PC-3 (cell line): ENCODE data around the gene ZNF575. TPM values are rescaled to one million over a fixed set of nuclear protein-coding genes. Genes with fewer than 3 reads are reported as not detected.

Experiments used
- ATAC-seq: fragments of 200-7000 bp; cut with Tn5 transposase; 2 replicates; pipeline ENCODE4 v1.9.1; 2020; ENCODE audit warnings: mild to moderate bottlenecking, moderate library complexity
- BruUV-seq: library from RNA; stranded (reverse); fragments of 400-500 nt; replicated peaks from 2 replicates; lab custom pipeline; 2021; lab: Mats Ljungman, UMichigan
- CTCF ChIA-PET: fragments of 300-600 bp; sonication (Branson Sonifier 250); formaldehyde crosslinking; loops from one replicate; lab custom pipeline; 2022; ENCODE audit warnings: antibody characterized with exemption; lab: Charles Lee
- POLR2A ChIA-PET: fragments of 300-600 bp; sonication (Branson Sonifier 250); formaldehyde crosslinking; loops from one replicate; lab custom pipeline; 2022; ENCODE audit warnings: antibody characterized with exemption; ENCODE audit not compliant: unreplicated experiment; lab: Charles Lee
- DNase-seq: peaks from one replicate; pipeline ENCODE4 v3.0.0-alpha.2; 2015
- H2AFZ ChIP-seq: fragments of 300-600 bp; sonication (generic); 2 replicates; pipeline ENCODE4 v1.6.0; 2016; ENCODE audit warnings: antibody characterized with exemption, low read length
- H3F3A ChIP-seq: fragments of 300-600 bp; sonication (generic); one replicate; pipeline ENCODE4 v1.6.0; 2017; ENCODE audit warnings: antibody characterized with exemption, low read length, control low read depth, mild to moderate bottlenecking; ENCODE audit not compliant: unreplicated experiment
- H3K27ac ChIP-seq: fragments of 300-600 bp; sonication (generic); 2 replicates; pipeline ENCODE4 v1.5.1; 2016; ENCODE audit warnings: mild to moderate bottlenecking, low read length
- H3K27me3 ChIP-seq: fragments of 300-600 bp; sonication (generic); 2 replicates; pipeline ENCODE4 v1.6.1; 2016; ENCODE audit warnings: low read length, mixed read lengths
- H3K36me3 ChIP-seq: fragments of 300-600 bp; sonication (generic); 2 replicates; pipeline ENCODE4 v1.6.1; 2016; ENCODE audit warnings: low read depth, mixed run types, low read length, mixed read lengths
- H3K4me1 ChIP-seq: fragments of 300-600 bp; sonication (generic); 2 replicates; pipeline ENCODE4 v1.5.1; 2016; ENCODE audit warnings: low read length; ENCODE audit not compliant: insufficient read depth
- H3K4me2 ChIP-seq: fragments of 300-600 bp; sonication (generic); 2 replicates; pipeline ENCODE4 v1.6.0; 2016; ENCODE audit warnings: low read length
- H3K4me3 ChIP-seq: fragments of 300-600 bp; sonication (generic); 2 replicates; pipeline ENCODE4 v1.5.1; 2016; ENCODE audit warnings: mild to moderate bottlenecking, low read length, mixed read lengths
- H3K79me2 ChIP-seq: fragments of 300-600 bp; sonication (generic); 2 replicates; pipeline ENCODE4 v1.6.1; 2017; ENCODE audit warnings: low read length, mixed read lengths
- H3K9ac ChIP-seq: fragments of 300-600 bp; sonication (generic); 2 replicates; pipeline ENCODE4 v1.6.0; 2016; ENCODE audit warnings: mild to moderate bottlenecking, low read length
- H3K9me2 ChIP-seq: fragments of 300-600 bp; sonication (generic); replicated peaks from 2 replicates; pipeline ENCODE4 v1.6.1; 2016; ENCODE audit warnings: mixed run types, low read length, mixed read lengths
- H3K9me3 ChIP-seq: fragments of 300-600 bp; sonication (generic); 2 replicates; pipeline ENCODE4 v1.6.1; 2016; ENCODE audit warnings: low read length, mixed read lengths
- H4K20me1 ChIP-seq: fragments of 300-600 bp; sonication (generic); 2 replicates; pipeline ENCODE4 v1.6.1; 2016; ENCODE audit warnings: low read length, mixed read lengths
- EZH2 ChIP-seq: fragments of 300-600 bp; sonication (generic); IDR thresholded peaks from one replicate; pipeline ENCODE4 v1.6.1; 2017; ENCODE audit warnings: antibody characterized with exemption, mild to moderate bottlenecking, low read length; ENCODE audit not compliant: unreplicated experiment
- EZH2phosphoT487 ChIP-seq: fragments of 300-600 bp; sonication (generic); IDR thresholded peaks from 2 replicates; pipeline ENCODE4 v1.6.1; 2018; ENCODE audit warnings: mild to moderate bottlenecking, antibody characterized with exemption, low read length, borderline replicate concordance
- intact Hi-C: fragments of 100-400 bp; cut with micrococcal nuclease; formaldehyde crosslinking; loops from 2 replicates; pipeline ENCODE4 v1.9.0; 2023
- total RNA-seq: library from RNA; depleted of rRNA; stranded (reverse); fragments of >200 nt; gene quantifications from 2 replicates; pipeline ENCODE4 v1.2.3, GENCODE V29; 2014
- TF ChIP-seq, protein P1 (sequence below): fragments of 300-600 bp; sonication (generic); conservative IDR thresholded peaks from 2 replicates; pipeline ENCODE4 v1.5.1; 2017; ENCODE audit warnings: antibody characterized with exemption, low read depth, mild to moderate bottlenecking, low read length

The ZNF575 gene
- total RNA-seq, 1 experiment from 2014 or later: not detected

GRCh38 chr19:43489310-43489709 lies 43.7 kb upstream of the ZNF575 start:
- ATAC-seq (no peak), DNase-seq (no peak)
- Histone ChIP-seq H3K27ac (no peak overlapping the region), H3K9ac (no peak overlapping the region), H2AFZ (no peak overlapping the region), H3K4me3 (no peak overlapping the region), H3K4me1 (no peaks in the 10 kb centered on the region), H3K36me3 (no peaks in the 10 kb centered on the region), H3K9me3 (no peaks in the 10 kb centered on the region), H3K79me2 (no peaks in the 10 kb centered on the region), H3K9me2 (no peaks in the 10 kb centered on the region), H4K20me1 (no peaks in the 10 kb centered on the region), H3K4me2 (no peak overlapping the region), H3K27me3 (no peaks in the 10 kb centered on the region), H3F3A (no peaks in the 10 kb centered on the region)
- POLR2A ChIA-PET: no interaction called here
- TF ChIP-seq EZH2: no peak
- no peak for TF ChIP-seq EZH2phosphoT487
- TF ChIP-seq, protein P1, sequence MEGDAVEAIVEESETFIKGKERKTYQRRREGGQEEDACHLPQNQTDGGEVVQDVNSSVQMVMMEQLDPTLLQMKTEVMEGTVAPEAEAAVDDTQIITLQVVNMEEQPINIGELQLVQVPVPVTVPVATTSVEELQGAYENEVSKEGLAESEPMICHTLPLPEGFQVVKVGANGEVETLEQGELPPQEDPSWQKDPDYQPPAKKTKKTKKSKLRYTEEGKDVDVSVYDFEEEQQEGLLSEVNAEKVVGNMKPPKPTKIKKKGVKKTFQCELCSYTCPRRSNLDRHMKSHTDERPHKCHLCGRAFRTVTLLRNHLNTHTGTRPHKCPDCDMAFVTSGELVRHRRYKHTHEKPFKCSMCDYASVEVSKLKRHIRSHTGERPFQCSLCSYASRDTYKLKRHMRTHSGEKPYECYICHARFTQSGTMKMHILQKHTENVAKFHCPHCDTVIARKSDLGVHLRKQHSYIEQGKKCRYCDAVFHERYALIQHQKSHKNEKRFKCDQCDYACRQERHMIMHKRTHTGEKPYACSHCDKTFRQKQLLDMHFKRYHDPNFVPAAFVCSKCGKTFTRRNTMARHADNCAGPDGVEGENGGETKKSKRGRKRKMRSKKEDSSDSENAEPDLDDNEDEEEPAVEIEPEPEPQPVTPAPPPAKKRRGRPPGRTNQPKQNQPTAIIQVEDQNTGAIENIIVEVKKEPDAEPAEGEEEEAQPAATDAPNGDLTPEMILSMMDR: no peak
- intact Hi-C loops: no loop called here
- BruUV-seq: no TSS peak
- CTCF ChIA-PET: no interaction called here

GRCh38 chr19:43489979-43490599 lies 42.9 kb upstream of the ZNF575 start:
- Histone ChIP-seq H3K27ac (no peak overlapping the region), H3K4me3 (no peak overlapping the region), H3K4me1 (no peaks in the 10 kb centered on the region), H3K9me3 (no peaks in the 10 kb centered on the region), H3F3A (no peaks in the 10 kb centered on the region), H3K27me3 (no peaks in the 10 kb centered on the region), H3K9me2 (no peaks in the 10 kb centered on the region), H3K9ac (no peak overlapping the region), H2AFZ (no peak overlapping the region), H3K36me3 (no peaks in the 10 kb centered on the region), H3K79me2 (no peaks in the 10 kb centered on the region), H4K20me1 (no peaks in the 10 kb centered on the region), H3K4me2 (no peak overlapping the region)
- ChIA-PET POLR2A (no interaction called here), CTCF (no interaction called here)
- intact Hi-C loops: no loop called here
- ATAC-seq (no peak), DNase-seq (no peak)
- no peak for TF ChIP-seq EZH2
- TF ChIP-seq, protein P1: no peak
- no peak for TF ChIP-seq EZH2phosphoT487
- no TSS peak for BruUV-seq

DNA sequence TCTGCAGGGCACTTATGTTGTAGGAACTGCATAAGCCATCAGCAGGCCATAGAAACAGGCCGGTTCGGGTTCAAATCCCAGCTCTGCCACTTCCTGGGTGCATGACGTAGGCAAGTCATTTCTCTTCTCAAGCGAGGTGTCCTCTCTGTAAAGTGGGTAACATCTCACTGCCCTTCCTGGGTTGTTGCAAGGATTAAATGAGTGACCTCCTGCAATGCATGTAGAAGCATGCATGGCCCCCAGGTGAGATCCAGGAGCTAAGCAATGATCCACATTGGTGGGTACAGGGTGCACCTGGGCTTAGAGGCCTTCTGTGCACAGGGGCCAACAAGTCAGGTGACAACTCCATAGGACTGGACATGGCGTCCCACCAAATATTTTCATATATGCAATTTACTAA lies 42.2 kb upstream of the ZNF575 start:
- H3F3A ChIP-seq: no peaks in the 10 kb centered on the region
- H2AFZ ChIP-seq: no peak overlapping the region
- H3K36me3 ChIP-seq: no peaks in the 10 kb centered on the region
- DNase-seq (no peak), ATAC-seq (no peak)
- no peak overlapping the region for H3K9ac ChIP-seq
- BruUV-seq: no TSS peak
- no peaks in the 10 kb centered on the region for H3K9me2 ChIP-seq
- H3K27ac ChIP-seq: no peak overlapping the region
- H3K4me2 ChIP-seq: no peak overlapping the region
- intact Hi-C loops: no loop called here
- H3K27me3 ChIP-seq: no peaks in the 10 kb centered on the region
- H3K4me3 ChIP-seq: no peak overlapping the region
- no peak for TF ChIP-seq EZH2phosphoT487
- TF ChIP-seq, protein P1: no peak
- no peak for TF ChIP-seq EZH2
- no peaks in the 10 kb centered on the region for H3K79me2 ChIP-seq
- H4K20me1 ChIP-seq: no peaks in the 10 kb centered on the region
- CTCF ChIA-PET: no interaction called here
- H3K9me3 ChIP-seq: no peaks in the 10 kb centered on the region
- no peaks in the 10 kb centered on the region for H3K4me1 ChIP-seq
- POLR2A ChIA-PET: interaction anchor here (0.6 kb wide), 1 partner anchor 84 kb away, joined by 4 read pairs; no protein-coding TSS in a partner anchor
